Nephron progenitor cell (in vitro differentiated cells): ENCODE measurements around the gene PDE7B.

ENCODE experiments used
- DNase-seq: peaks from one replicate; pipeline ENCODE4 v3.0.0; 2021
- H3K27ac Mint-ChIP-seq: 2 replicates; pipeline ENCODE4 v1.8.0; 2021; ENCODE audit warnings: mild to moderate bottlenecking, moderate library complexity, mixed read lengths
- H3K27me3 Mint-ChIP-seq: 2 replicates; pipeline ENCODE4 v1.8.0; 2021; ENCODE audit warnings: mild to moderate bottlenecking, low read depth, mixed read lengths; ENCODE audit not compliant: poor library complexity
- H3K36me3 Mint-ChIP-seq: 2 replicates; pipeline ENCODE4 v1.8.0; 2021; ENCODE audit warnings: low read depth, mixed read lengths
- H3K4me1 Mint-ChIP-seq: 2 replicates; pipeline ENCODE4 v1.8.0; 2021; ENCODE audit warnings: mixed read lengths
- H3K4me3 Mint-ChIP-seq: 2 replicates; pipeline ENCODE4 v1.8.0; 2021; ENCODE audit warnings: mild to moderate bottlenecking, moderate library complexity, mixed read lengths
- H3K9me3 Mint-ChIP-seq: 2 replicates; pipeline ENCODE4 v1.8.0; 2021; ENCODE audit warnings: mild to moderate bottlenecking, moderate library complexity, mixed read lengths
- CTCF ChIP-seq: fragments of 200-600 bp; sonication (generic); IDR thresholded peaks from 2 replicates; pipeline ENCODE4 v1.5.0; 2021; ENCODE audit warnings: antibody characterized with exemption

PDE7B gene

GRCh38 chr6:136051140-136051775 lies 199.8 kb downstream of the PDE7B start:
- Mint-ChIP-seq H3K4me3 (no peak overlapping the region), H3K4me1 (peaks cover 10% of the 10 kb centered on the region), H3K27ac (no peak overlapping the region), H3K27me3 (peaks cover 9% of the 10 kb centered on the region), H3K9me3 (no peaks in the 10 kb centered on the region), H3K36me3 (no peaks in the 10 kb centered on the region)
- DNase-seq: no peak
- no peak for TF ChIP-seq CTCF

DNA sequence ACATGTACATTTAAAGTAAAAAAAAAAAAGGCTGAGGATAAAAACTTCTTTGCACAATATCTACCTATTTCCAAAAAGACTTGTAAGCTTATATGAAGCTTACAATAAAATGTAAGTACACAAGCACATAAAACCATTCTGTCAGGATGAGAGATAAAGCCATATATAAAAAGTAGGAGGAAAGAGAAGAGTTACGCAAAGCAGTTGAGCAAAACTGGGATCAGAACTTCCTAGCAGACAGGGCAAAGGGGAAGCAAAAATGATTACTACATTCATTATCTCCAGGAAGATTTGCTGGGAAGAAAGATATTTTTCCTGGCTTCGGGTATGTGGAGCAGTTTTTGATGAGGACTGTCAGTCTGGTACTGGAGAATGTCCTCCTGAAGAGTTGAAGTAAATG lies 200.5 kb downstream of the PDE7B start:
- DNase-seq: no peak
- TF ChIP-seq CTCF: no peak
- Mint-ChIP-seq H3K27me3 (peaks cover 7% of the 10 kb centered on the region), H3K27ac (no peak overlapping the region), H3K9me3 (no peaks in the 10 kb centered on the region), H3K4me1 (peaks cover 10% of the 10 kb centered on the region), H3K4me3 (no peak overlapping the region), H3K36me3 (no peaks in the 10 kb centered on the region)

DNA sequence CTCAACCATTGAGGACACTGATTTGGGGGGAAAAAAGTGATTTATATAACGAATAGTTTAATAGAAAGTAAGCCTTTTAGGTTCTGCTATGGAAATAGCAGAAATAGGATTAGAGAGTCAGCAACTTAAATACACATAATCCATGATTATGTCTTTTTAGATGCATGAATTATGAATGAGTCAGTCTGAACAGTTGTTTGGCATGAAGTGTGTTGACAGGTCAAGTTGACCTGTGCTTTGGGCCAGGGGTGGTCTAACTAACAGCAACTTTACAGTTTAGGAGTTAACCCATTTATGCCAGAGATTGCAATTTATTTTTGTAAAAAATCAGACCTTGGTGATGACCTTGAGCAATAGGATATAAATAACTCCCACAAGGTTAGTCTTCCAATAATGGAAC lies 207.4 kb downstream of the PDE7B start:
- Mint-ChIP-seq H3K27ac (no peak overlapping the region), H3K4me3 (no peak overlapping the region), H3K4me1 (peaks cover 8% of the 10 kb centered on the region), H3K36me3 (no peaks in the 10 kb centered on the region), H3K9me3 (no peaks in the 10 kb centered on the region), H3K27me3 (peaks cover 7% of the 10 kb centered on the region)
- TF ChIP-seq CTCF: no peak
- no peak for DNase-seq

DNA sequence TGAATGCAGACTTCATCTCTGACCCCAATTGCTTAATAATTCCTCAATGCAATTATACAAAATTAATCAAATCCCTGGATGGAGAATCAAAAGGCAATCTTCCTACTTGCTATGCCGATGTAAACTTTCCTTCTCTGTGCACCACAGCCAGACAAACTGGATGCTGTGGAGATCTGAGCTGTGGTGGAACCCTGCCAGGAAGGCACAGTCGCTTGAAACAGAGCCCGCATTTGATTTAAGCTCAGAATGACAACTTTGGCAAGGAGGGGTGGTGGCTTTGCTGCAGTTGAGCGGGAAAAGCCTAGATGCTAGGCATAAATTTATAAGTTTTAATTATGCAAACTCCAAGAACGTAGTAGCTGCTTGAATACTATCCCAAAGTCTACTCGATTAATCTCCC lies 207.8 kb downstream of the PDE7B start:
- Mint-ChIP-seq H3K9me3 (no peaks in the 10 kb centered on the region), H3K27me3 (peaks cover 7% of the 10 kb centered on the region), H3K36me3 (no peaks in the 10 kb centered on the region), H3K27ac (no peak overlapping the region), H3K4me1 (peaks cover 10% of the 10 kb centered on the region), H3K4me3 (no peak overlapping the region)
- TF ChIP-seq CTCF: no peak
- no peak for DNase-seq

DNA sequence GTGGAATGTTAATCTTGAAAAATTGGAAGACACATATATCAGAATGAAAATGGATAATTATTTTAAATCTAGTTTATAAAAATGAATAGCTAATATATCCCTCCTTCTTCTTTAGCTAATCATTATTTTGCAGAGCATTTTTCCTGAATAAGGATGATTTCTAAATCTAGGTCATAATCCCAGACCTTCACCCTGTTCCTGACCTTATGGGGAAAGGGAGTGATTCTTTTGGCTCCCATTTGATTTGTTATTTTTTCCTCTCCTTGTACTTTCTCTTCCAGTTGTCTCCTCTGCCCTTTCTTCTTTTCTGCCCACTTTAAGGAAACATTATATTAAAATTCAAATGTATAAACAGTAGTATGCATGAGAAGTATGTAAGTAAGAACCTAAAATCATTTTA lies 208.6 kb downstream of the PDE7B start:
- Mint-ChIP-seq H3K4me1 (peaks cover 16% of the 10 kb centered on the region), H3K9me3 (no peaks in the 10 kb centered on the region), H3K36me3 (no peaks in the 10 kb centered on the region), H3K27me3 (peaks cover 7% of the 10 kb centered on the region), H3K4me3 (no peak overlapping the region), H3K27ac (no peak overlapping the region)
- DNase-seq: no peak
- no peak for TF ChIP-seq CTCF

DNA sequence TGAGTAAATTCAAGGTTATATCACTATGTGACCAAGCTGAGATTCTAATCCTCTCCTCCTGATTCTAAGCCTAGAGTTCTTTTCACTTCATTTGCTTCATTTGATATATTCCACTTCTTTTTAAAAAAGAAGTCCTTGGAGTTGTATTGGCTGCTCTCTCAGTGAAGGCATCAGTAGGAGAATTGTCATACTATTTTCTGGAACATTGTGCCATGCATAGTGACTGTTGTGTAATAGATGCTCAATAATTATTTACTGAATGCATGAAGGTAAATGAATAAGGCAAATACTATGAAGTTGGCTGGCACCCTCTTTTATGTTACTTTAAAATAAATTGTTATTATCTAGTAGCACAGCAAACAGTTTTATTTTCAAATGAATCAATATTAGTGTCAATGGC lies 209.3 kb downstream of the PDE7B start:
- Mint-ChIP-seq H3K9me3 (no peaks in the 10 kb centered on the region), H3K4me1 (peaks cover 16% of the 10 kb centered on the region), H3K4me3 (no peak overlapping the region), H3K36me3 (no peaks in the 10 kb centered on the region), H3K27ac (no peak overlapping the region), H3K27me3 (peaks cover 7% of the 10 kb centered on the region)
- no peak for TF ChIP-seq CTCF
- no peak for DNase-seq
